ENCODE data around the gene MRPL21. TPM values are rescaled to one million over a fixed set of nuclear protein-coding genes. Genes with fewer than 3 reads are reported as not detected.

Gene MRPL21
- total and polyA plus RNA-seq, 2 of the 8 experiments (the other 6 are each of a cell fraction or from before 2014, with no cell fraction given) = 102 to 107 TPM

DNA sequence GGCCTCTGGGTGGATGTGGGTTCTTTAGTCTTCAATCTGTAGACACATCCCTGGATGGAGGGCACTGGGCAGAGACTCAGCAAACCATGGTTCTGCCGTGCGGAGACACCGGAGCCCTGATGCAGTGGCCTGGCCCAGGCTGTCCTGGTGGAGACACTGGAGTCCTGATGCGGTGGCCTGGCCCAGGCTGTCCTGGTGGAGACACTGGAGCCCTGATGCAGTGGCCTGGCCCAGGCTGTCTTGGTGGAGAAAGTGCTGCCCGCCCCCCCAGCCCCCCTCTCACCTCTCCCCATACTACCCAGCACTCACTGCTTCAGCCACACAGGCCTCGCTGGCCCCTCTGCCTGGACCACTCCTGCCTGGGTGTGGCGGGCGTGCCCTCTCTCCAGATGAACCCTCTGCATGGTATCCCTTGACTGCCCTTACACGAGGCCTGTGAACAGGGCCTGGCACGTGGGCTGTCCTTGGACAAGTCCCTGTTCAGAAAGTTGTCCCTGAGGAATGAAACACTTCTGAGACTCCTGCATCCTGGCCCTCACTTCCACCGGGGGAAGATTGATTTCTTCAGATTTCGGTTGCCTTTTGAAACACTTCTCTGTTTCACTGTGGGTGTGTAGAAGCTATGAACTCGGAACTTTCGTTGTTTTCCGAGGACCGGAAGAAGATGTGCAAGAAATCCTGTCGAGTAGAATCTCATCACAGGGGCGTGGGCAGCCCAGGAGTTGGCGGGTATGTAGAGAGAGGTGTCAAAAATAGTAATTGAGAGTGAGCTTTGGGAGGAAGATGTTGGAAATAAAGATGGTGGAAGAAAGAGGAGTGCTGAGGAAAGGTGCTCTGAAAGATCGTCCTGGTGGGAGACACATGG is 26.3 kb upstream of the MRPL21 start (continued):
- TF ChIP-seq, protein P1, sequence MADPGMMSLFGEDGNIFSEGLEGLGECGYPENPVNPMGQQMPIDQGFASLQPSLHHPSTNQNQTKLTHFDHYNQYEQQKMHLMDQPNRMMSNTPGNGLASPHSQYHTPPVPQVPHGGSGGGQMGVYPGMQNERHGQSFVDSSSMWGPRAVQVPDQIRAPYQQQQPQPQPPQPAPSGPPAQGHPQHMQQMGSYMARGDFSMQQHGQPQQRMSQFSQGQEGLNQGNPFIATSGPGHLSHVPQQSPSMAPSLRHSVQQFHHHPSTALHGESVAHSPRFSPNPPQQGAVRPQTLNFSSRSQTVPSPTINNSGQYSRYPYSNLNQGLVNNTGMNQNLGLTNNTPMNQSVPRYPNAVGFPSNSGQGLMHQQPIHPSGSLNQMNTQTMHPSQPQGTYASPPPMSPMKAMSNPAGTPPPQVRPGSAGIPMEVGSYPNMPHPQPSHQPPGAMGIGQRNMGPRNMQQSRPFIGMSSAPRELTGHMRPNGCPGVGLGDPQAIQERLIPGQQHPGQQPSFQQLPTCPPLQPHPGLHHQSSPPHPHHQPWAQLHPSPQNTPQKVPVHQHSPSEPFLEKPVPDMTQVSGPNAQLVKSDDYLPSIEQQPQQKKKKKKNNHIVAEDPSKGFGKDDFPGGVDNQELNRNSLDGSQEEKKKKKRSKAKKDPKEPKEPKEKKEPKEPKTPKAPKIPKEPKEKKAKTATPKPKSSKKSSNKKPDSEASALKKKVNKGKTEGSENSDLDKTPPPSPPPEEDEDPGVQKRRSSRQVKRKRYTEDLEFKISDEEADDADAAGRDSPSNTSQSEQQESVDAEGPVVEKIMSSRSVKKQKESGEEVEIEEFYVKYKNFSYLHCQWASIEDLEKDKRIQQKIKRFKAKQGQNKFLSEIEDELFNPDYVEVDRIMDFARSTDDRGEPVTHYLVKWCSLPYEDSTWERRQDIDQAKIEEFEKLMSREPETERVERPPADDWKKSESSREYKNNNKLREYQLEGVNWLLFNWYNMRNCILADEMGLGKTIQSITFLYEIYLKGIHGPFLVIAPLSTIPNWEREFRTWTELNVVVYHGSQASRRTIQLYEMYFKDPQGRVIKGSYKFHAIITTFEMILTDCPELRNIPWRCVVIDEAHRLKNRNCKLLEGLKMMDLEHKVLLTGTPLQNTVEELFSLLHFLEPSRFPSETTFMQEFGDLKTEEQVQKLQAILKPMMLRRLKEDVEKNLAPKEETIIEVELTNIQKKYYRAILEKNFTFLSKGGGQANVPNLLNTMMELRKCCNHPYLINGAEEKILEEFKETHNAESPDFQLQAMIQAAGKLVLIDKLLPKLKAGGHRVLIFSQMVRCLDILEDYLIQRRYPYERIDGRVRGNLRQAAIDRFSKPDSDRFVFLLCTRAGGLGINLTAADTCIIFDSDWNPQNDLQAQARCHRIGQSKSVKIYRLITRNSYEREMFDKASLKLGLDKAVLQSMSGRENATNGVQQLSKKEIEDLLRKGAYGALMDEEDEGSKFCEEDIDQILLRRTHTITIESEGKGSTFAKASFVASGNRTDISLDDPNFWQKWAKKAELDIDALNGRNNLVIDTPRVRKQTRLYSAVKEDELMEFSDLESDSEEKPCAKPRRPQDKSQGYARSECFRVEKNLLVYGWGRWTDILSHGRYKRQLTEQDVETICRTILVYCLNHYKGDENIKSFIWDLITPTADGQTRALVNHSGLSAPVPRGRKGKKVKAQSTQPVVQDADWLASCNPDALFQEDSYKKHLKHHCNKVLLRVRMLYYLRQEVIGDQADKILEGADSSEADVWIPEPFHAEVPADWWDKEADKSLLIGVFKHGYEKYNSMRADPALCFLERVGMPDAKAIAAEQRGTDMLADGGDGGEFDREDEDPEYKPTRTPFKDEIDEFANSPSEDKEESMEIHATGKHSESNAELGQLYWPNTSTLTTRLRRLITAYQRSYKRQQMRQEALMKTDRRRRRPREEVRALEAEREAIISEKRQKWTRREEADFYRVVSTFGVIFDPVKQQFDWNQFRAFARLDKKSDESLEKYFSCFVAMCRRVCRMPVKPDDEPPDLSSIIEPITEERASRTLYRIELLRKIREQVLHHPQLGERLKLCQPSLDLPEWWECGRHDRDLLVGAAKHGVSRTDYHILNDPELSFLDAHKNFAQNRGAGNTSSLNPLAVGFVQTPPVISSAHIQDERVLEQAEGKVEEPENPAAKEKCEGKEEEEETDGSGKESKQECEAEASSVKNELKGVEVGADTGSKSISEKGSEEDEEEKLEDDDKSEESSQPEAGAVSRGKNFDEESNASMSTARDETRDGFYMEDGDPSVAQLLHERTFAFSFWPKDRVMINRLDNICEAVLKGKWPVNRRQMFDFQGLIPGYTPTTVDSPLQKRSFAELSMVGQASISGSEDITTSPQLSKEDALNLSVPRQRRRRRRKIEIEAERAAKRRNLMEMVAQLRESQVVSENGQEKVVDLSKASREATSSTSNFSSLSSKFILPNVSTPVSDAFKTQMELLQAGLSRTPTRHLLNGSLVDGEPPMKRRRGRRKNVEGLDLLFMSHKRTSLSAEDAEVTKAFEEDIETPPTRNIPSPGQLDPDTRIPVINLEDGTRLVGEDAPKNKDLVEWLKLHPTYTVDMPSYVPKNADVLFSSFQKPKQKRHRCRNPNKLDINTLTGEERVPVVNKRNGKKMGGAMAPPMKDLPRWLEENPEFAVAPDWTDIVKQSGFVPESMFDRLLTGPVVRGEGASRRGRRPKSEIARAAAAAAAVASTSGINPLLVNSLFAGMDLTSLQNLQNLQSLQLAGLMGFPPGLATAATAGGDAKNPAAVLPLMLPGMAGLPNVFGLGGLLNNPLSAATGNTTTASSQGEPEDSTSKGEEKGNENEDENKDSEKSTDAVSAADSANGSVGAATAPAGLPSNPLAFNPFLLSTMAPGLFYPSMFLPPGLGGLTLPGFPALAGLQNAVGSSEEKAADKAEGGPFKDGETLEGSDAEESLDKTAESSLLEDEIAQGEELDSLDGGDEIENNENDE (IDR thresholded peaks at IDR 0.05; ENCODE audit: insufficient replicate concordance, low read length) = no peak
- TF ChIP-seq POU5F1 (IDR thresholded peaks at IDR 0.05; ENCODE audit: low read depth, low read length) (no peak), SIX5 (IDR thresholded peaks at IDR 0.05; ENCODE audit: low read depth, low read length) (no peak), SP2 (IDR thresholded peaks at IDR 0.05; ENCODE audit: low read length) (no peak), RFX5 (IDR thresholded peaks at IDR 0.05; ENCODE audit: borderline replicate concordance, low read depth, low read length) (no peak), RAD21 (IDR thresholded peaks at IDR 0.05 in 1 of 2, conservative IDR thresholded peaks at IDR 0.05 in 1 of 2; ENCODE audit: low read depth in 2 of 2, low read length in 2 of 2) (no peak), SUZ12 (IDR thresholded peaks at IDR 0.05; ENCODE audit: low read length) (no peak)
